Hematopoietic multipotent progenitor cell treated with erythropoietin and hydrocortisone succinate and interleukin-3 and kit ligand, for 6 days (in vitro differentiated cells): ENCODE results near the gene DKKL1.
"Not testable (repeated sequence)": the region's sequence is repeated elsewhere in the genome, so short reads cannot be mapped to it uniquely, and the experiment has no call there.

Experiments used
- DNase-seq: peaks from one replicate; pipeline ENCODE4 v3.0.0-alpha.2; 2015

The DKKL1 gene

GRCh38 chr19:49364083-49364737, 533 bp downstream of the DKKL1 start:
- DNase-seq: no peak

- no peak for DNase-seq
Observed at GRCh38 chr19:49366110-49366509, 2.4 kb downstream of the DKKL1 start.

GRCh38 chr19:49368711-49369358, 5.2 kb downstream of the DKKL1 start:
- DNase-seq: no peak

- DNase-seq: no peak
Observed at GRCh38 chr19:49371184-49371583, 7.5 kb downstream of the DKKL1 start.

- not testable (repeated sequence) for DNase-seq
Observed at GRCh38 chr19:49373174-49373573, 9.5 kb downstream of the DKKL1 start.

GRCh38 chr19:49374665-49375434, 11.2 kb downstream of the DKKL1 start:
- DNase-seq: no peak

GRCh38 chr19:49378512-49378911, 14.8 kb downstream of the DKKL1 start:
- DNase-seq: no peak

- DNase-seq: no peak
Observed at GRCh38 chr19:49380391-49380790, 16.7 kb downstream of the DKKL1 start.

- no peak for DNase-seq
Observed at GRCh38 chr19:49382639-49383038, 19.0 kb downstream of the DKKL1 start.

- DNase-seq: no peak
Observed at GRCh38 chr19:49383599-49383998, 19.9 kb downstream of the DKKL1 start.

GRCh38 chr19:49387936-49388372, 24.3 kb downstream of the DKKL1 start, which contains the start of gene KASH5:
Gene KASH5, plus strand, starts transcription at chr19:49388249. Its CDS starts 2,635 bp downstream, at chr19:49390884.
- peak; percentile 84 for DNase-seq

GRCh38 chr19:49389406-49389805, 25.7 kb downstream of the DKKL1 start:
- DNase-seq: no peak

- DNase-seq: no peak
Observed at GRCh38 chr19:49390131-49390928, 26.7 kb downstream of the DKKL1 start.

GRCh38 chr19:49390929-49391359, 27.3 kb downstream of the DKKL1 start:
- DNase-seq: peak; percentile 75

- peak; percentile 89 for DNase-seq
Observed at GRCh38 chr19:49391581-49392399, 28.1 kb downstream of the DKKL1 start.

GRCh38 chr19:49393881-49394280, 30.2 kb downstream of the DKKL1 start:
- no peak for DNase-seq

- no peak for DNase-seq
Observed at GRCh38 chr19:49395581-49396407, 32.1 kb downstream of the DKKL1 start.

GRCh38 chr19:49396738-49397505, 33.2 kb downstream of the DKKL1 start:
- DNase-seq: no peak

- no peak for DNase-seq
Observed at GRCh38 chr19:49398001-49398615, 34.4 kb downstream of the DKKL1 start.

GRCh38 chr19:49398931-49399330, 35.3 kb downstream of the DKKL1 start:
- no peak for DNase-seq
